NCI-H774 (cell line): ENCODE measurements around the gene CTDSP2.
"Not testable (repeated sequence)": the region's sequence is repeated elsewhere in the genome, so short reads cannot be mapped to it uniquely, and the experiment has no call there.

Experiments
- DNase-seq: peaks from one replicate; lab custom pipeline; 2025; lab: John Stamatoyannopoulos, UW

The CTDSP2 gene

GRCh38 chr12:57835366-57836288 lies 10.9 kb downstream of the CTDSP2 start:
- no peak for DNase-seq

- no peak for DNase-seq
These were observed 12.2 kb downstream of the CTDSP2 start for GRCh38 chr12:57834086-57834876.

- no peak for DNase-seq
These were observed 12.9 kb downstream of the CTDSP2 start for GRCh38 chr12:57833672-57834071.

- DNase-seq, result no peak
These were observed 13.6 kb downstream of the CTDSP2 start for GRCh38 chr12:57832966-57833365.

GRCh38 chr12:57830393-57830792 lies 16.1 kb downstream of the CTDSP2 start:
- no peak for DNase-seq

- DNase-seq, result no peak
These were observed 17.3 kb downstream of the CTDSP2 start for GRCh38 chr12:57829025-57829777.

GRCh38 chr12:57826966-57827365 lies 19.6 kb downstream of the CTDSP2 start:
- DNase-seq, result no peak

- no peak for DNase-seq
These were observed 20.1 kb downstream of the CTDSP2 start for GRCh38 chr12:57826400-57826799.

- no peak for DNase-seq
These were observed 21.1 kb downstream of the CTDSP2 start for GRCh38 chr12:57825451-57825850.

- no peak for DNase-seq
These were observed 22.5 kb downstream of the CTDSP2 start for GRCh38 chr12:57823908-57824640.

GRCh38 chr12:57823131-57823907 lies 23.2 kb downstream of the CTDSP2 start:
- DNase-seq, result no peak

GRCh38 chr12:57822392-57823130 lies 24.0 kb downstream of the CTDSP2 start:
- no peak for DNase-seq

GRCh38 chr12:57821474-57822214 lies 24.9 kb downstream of the CTDSP2 start:
- DNase-seq, result no peak

- not testable (repeated sequence) for DNase-seq
These were observed 25.5 kb downstream of the CTDSP2 start for GRCh38 chr12:57821015-57821414.

GRCh38 chr12:57820119-57820518 lies 26.4 kb downstream of the CTDSP2 start:
- not testable (repeated sequence) for DNase-seq

- DNase-seq, result not testable (repeated sequence)
These were observed 28.6 kb downstream of the CTDSP2 start for GRCh38 chr12:57817990-57818331.

GRCh38 chr12:57817261-57817989 lies 29.1 kb downstream of the CTDSP2 start:
- no peak for DNase-seq

GRCh38 chr12:57816855-57817151 lies 29.7 kb downstream of the CTDSP2 start:
- DNase-seq, result no peak
